SK-N-SH treated with all-trans-retinoic acid at 6 μM for 48 hours (cell line): ENCODE measurements around the gene NYAP1.

Source experiments
- RARB ChIP-seq: fragments of 250-450 bp; sonication (Bioruptor Pico); IDR thresholded peaks from 2 replicates; pipeline ENCODE4 v1.8.0; 2021; ENCODE audit warnings: mild to moderate bottlenecking, moderate library complexity
- ZNF565 ChIP-seq: fragments of 450-650 bp; formaldehyde crosslinking; conservative IDR thresholded peaks from 2 replicates; pipeline ENCODE4 v1.5.0; 2020; ENCODE audit warnings: low read depth, mild to moderate bottlenecking, moderate library complexity

GRCh38 chr7:100465702-100466311 lies 17.9 kb upstream of the NYAP1 start:
- TF ChIP-seq RARB (CRISPR knock-in tag) (no peak), ZNF565 (CRISPR knock-in tag) (no peak)
